ENCODE measurements around the gene PCCA. TPM values are rescaled to one million over a fixed set of nuclear protein-coding genes. Genes with fewer than 3 reads are reported as not detected.

The PCCA gene
- total and polyA plus RNA-seq, 7 donors, result 18.0 to 45.6 (median 42.8) TPM

DNA sequence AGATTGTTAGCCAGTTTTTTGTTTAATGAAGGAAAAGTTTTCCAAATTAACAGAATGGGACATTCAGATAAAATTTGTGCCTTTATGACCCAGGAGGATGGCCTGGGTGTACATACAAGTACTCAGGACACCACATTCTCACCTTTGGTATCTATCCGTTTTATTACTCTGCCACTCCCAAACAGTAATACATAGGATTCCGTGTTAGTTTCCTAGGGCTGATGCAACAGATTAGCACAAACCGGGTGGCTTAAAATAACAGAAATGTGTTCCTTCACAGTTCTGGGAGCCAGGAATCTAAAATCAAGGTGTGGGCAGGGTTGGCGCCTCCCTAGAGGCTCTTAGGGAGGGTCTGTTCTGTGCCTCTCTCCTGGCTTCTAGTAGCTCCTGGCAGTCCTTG lies 369.8 kb downstream of the PCCA start:
- intact Hi-C loops (cut with DNase I), result no loop called here

GRCh38 chr13:100459747-100460146 lies 370.9 kb downstream of the PCCA start:
- TF ChIP-seq, protein P1, sequence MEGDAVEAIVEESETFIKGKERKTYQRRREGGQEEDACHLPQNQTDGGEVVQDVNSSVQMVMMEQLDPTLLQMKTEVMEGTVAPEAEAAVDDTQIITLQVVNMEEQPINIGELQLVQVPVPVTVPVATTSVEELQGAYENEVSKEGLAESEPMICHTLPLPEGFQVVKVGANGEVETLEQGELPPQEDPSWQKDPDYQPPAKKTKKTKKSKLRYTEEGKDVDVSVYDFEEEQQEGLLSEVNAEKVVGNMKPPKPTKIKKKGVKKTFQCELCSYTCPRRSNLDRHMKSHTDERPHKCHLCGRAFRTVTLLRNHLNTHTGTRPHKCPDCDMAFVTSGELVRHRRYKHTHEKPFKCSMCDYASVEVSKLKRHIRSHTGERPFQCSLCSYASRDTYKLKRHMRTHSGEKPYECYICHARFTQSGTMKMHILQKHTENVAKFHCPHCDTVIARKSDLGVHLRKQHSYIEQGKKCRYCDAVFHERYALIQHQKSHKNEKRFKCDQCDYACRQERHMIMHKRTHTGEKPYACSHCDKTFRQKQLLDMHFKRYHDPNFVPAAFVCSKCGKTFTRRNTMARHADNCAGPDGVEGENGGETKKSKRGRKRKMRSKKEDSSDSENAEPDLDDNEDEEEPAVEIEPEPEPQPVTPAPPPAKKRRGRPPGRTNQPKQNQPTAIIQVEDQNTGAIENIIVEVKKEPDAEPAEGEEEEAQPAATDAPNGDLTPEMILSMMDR (IDR thresholded peaks at IDR 0.05), result no peak
- TF ChIP-seq POLR2AphosphoS5 (IDR thresholded peaks at IDR 0.05) (no peak), POLR2A (IDR thresholded peaks at IDR 0.05) (no peak), EP300 (IDR thresholded peaks at IDR 0.05) (no peak)
- Histone ChIP-seq H3K4me1 (no peaks in the 10 kb centered on the region), H3K27ac (no peak overlapping the region), H3K4me3 (no peak overlapping the region), H3K36me3 (no peaks in the 10 kb centered on the region), H3K9me3 (peaks cover 0 to 7% (median 0%) of the 10 kb centered on the region in 4 donors), H3K27me3 (no peaks in the 10 kb centered on the region)
- intact Hi-C loops (cut with DNase I), result no loop called here
- DNase-seq, result no peak
- WGBS, 2 donors, result 95 to 98% methylated on average over 5 of the region's 5 CpGs

More for the DNA sequence above, 369.8 kb downstream of the PCCA start:
- WGBS, 2 donors, result 23 to 75% methylated on average over 4 of the region's 4 CpGs
- DNase-seq, result no peak
- Histone ChIP-seq H3K9me3 (peaks cover 0 to 7% (median 0%) of the 10 kb centered on the region in 4 donors), H3K36me3 (no peaks in the 10 kb centered on the region), H3K4me1 (no peaks in the 10 kb centered on the region), H3K27me3 (no peaks in the 10 kb centered on the region), H3K4me3 (no peak overlapping the region), H3K27ac (no peak overlapping the region)
- no peak for TF ChIP-seq EP300 (IDR thresholded peaks at IDR 0.05)
- TF ChIP-seq POLR2A (IDR thresholded peaks at IDR 0.05), result no peak
- TF ChIP-seq, protein P1 (IDR thresholded peaks at IDR 0.05), result no peak
- TF ChIP-seq POLR2AphosphoS5 (IDR thresholded peaks at IDR 0.05), result no peak

DNA sequence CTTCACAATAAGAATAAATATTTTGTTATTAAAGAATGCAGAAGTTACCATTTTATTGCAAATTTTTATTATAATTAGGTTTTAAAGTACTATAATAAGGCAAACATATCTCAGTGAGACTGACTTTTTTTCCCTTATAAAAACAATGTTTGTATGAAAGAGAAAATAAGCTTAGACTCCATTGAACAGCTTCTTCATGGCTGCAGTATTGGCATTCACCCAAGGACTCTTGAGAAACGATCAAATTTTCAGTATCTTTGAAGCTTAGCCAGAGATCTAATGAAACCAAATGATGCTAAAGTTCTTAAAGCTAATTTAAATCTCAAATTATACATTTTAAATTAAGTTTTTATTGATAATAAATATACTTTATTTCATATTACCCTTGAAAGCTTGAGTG lies 371.4 kb downstream of the PCCA start:
- Histone ChIP-seq H3K27ac (no peak overlapping the region), H3K36me3 (no peaks in the 10 kb centered on the region), H3K4me3 (no peak overlapping the region), H3K9me3 (peaks cover 0 to 7% (median 0%) of the 10 kb centered on the region in 4 donors), H3K4me1 (no peaks in the 10 kb centered on the region), H3K27me3 (no peaks in the 10 kb centered on the region)
- no peak for DNase-seq
- TF ChIP-seq POLR2A (IDR thresholded peaks at IDR 0.05), result no peak
- TF ChIP-seq POLR2AphosphoS5 (IDR thresholded peaks at IDR 0.05), result no peak
- TF ChIP-seq, protein P1 (IDR thresholded peaks at IDR 0.05), result no peak
- TF ChIP-seq EP300 (IDR thresholded peaks at IDR 0.05), result no peak
- intact Hi-C loops (cut with DNase I), result no loop called here
- WGBS, 2 donors, result 61 to 72% methylated on average over 1 of the region's 1 CpG

- Histone ChIP-seq H3K9me3 (peaks cover 0 to 7% (median 0%) of the 10 kb centered on the region in 4 donors), H3K27me3 (no peaks in the 10 kb centered on the region), H3K27ac (no peak overlapping the region), H3K4me1 (no peaks in the 10 kb centered on the region), H3K36me3 (no peaks in the 10 kb centered on the region), H3K4me3 (no peak overlapping the region)
- intact Hi-C loops (cut with DNase I), result no loop called here
- DNase-seq, result no peak
- 91 to 98% methylated on average over 2 of the region's 2 CpGs for WGBS, 2 donors
- no peak for TF ChIP-seq POLR2A (IDR thresholded peaks at IDR 0.05)
- no peak for TF ChIP-seq EP300 (IDR thresholded peaks at IDR 0.05)
- no peak for TF ChIP-seq POLR2AphosphoS5 (IDR thresholded peaks at IDR 0.05)
- TF ChIP-seq, protein P1 (IDR thresholded peaks at IDR 0.05), result no peak
These were observed 371.9 kb downstream of the PCCA start for GRCh38 chr13:100460791-100461190.
